Activated T-cell treated with anti-CD3 and anti-CD28 coated beads for 1 hour (primary cell): ENCODE results near the gene FRMD1.

ENCODE experiments used
- DNase-seq: peaks from one replicate; pipeline ENCODE4 v3.0.0-alpha.2; 2020; ENCODE audit warnings: low read depth

Gene FRMD1

DNA sequence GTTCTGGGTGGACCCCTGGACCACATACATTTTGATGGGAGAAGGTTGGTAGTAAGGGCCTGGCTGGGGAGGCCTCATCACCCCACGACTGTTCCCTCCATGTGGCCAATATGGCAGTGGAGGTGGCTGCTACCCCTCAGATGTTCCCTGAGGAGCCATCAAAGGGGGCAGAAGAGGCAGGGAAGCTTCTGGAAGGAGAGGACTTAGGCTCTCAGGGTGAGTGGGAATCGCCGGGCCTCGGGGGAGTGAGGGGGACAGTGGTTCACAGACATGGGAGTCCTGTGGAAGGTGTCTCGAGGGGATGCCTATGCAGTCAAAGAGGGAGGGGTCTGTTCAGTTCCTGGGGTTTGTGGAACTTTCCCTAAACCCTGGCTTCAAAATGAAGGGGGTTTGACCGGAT, 32.9 kb upstream of the FRMD1 start:
- no peak for DNase-seq

DNA sequence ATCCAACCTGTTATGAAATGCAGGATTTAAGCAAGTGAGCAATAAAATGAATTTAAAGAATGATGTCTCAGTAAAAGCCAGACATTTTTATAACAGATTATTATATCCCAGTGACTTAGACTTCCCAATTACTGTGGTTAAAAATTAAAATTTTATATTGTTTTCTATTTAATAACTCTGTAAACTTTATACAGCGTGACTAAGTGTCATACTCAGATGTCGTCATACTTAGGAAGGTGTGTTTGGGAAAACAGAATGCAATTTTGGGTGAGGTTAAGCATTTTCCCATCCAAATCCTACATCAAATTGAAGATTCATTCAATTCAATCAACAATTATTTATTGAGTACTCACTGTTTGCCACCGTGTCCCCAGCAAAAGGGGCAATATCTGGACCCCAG, 31.4 kb upstream of the FRMD1 start:
- no peak for DNase-seq

DNA sequence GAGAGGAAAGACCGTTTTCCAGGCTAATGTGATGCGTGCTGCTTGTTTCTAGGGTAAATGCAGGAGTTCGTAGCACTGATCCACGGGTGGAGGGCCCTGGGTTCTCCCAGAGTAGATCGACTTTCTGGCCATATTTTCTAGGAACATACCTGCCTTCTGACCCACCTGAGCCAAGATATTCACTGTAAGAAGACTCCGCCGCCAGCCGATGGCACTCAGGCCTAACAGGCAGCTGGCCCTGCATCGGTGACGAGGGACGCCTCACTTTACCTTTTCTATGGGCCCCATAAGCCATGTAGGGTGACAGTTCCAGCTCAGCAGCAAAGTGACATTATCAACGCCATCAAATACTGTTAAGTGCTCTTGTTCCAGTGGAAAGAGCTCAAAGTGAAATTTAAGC, 30.2 kb upstream of the FRMD1 start:
- no peak for DNase-seq

DNA sequence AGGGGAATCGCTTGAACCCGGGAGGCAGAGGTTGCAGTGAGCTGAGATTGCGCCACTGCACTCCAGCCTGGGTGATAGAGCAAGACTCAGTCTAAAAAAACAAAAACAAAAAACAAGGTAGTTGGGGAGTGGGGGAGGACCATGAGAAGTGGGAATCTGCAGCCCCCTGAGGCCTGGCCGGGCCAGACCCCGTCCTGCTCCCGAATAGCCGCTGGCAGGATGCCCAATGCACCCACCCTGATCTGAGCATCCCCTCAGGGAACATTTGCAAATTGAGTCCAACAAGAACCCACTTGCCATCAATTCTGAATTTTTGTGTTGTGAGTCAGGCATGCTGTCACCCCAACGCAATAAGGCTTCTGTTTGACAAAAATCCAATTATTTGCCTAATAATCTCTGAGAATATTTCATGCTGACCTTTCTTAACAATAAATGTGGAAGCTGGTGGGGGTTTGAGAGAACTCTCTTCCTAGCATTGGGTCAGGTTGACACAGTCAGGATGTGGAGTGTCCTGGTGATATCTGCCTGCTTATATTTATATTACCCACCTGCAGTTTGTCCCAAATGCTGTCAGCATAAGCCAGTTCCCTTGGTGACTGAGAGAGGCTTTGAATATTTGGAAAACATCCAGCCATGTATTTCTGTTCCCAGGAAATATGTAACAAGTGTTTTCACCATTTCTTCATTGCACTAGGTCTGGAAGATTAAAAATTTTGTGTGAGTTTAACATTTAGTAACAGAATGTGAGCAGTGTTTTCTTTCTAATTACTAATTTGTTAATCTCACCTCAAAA, 28.4 kb upstream of the FRMD1 start:
- DNase-seq = no peak

DNA sequence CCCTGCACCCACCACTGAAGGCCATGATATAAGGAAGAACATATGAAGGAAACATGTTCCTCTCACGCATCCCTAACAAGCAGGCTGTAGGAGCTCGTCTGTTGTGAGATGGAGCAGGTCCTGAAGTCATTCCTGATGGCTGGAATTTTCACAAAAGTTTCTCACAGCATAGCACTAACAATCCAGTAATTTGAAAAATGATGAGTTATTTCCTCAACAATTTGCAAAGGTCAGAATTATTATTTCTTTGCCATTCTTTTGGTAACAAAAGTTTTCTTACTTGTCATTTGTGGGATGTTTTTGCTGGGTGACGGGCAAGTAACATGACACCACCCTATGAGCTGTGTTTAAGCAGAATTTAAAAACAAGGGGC, 27.6 kb upstream of the FRMD1 start:
- DNase-seq = no peak

DNA sequence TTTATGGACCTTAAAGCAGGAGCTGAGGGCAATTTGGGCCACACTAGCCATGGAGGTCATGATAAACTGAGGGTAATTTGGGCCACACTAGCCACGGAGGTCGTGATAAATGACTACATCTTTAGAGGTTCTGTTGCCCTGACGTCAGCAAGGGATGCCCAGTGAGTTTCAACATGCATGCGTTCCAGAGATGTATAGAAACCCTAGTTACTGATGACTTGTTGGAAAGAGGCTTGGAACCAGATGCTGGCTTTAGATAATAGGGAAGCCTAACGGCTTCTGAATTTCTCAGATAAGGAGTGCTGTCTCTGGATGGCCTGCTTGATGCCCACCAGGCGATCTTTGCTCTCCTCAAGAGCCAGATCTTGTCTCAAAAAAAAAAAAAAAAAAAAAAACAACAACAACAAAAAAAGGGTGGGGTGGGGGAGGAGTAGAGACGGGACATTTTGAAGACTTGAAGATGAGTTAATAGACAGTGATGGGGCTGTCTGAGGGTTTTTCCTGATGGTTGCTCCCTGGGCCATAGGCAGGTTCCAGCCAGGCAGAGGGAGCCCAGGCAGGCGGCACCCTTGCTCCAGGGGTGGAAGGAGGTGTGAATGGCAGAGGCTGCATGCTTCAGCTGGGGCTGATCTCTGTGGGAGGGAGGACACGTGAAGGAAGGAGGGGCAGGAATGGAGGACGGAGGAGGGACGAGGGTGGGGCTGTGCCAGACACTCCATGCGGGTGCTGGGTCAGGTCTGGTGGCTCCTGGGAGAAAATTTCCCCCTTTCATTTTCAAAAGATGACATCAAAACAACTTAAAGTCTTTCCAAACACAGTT, 27.0 kb upstream of the FRMD1 start:
- DNase-seq = no peak

DNA sequence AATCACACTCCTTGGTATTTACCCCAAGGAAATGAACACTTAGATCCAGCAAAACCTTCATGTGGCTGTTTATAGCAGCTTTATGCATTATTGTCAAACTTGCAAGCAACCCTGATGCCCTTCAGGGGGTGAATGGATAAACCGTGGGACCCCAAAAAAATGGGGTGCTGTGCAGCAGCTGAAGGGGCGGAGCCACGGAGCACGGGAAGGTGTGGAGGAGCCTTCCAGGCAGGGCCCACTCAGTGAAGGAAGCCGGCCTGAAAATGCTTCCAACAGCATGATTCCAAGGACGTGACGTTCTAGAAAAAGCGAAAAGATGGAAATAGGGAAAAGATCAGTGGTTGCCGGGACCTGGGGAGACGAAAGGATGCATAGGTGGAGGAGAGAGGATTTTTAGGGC, 25.6 kb upstream of the FRMD1 start:
- DNase-seq = no peak

DNA sequence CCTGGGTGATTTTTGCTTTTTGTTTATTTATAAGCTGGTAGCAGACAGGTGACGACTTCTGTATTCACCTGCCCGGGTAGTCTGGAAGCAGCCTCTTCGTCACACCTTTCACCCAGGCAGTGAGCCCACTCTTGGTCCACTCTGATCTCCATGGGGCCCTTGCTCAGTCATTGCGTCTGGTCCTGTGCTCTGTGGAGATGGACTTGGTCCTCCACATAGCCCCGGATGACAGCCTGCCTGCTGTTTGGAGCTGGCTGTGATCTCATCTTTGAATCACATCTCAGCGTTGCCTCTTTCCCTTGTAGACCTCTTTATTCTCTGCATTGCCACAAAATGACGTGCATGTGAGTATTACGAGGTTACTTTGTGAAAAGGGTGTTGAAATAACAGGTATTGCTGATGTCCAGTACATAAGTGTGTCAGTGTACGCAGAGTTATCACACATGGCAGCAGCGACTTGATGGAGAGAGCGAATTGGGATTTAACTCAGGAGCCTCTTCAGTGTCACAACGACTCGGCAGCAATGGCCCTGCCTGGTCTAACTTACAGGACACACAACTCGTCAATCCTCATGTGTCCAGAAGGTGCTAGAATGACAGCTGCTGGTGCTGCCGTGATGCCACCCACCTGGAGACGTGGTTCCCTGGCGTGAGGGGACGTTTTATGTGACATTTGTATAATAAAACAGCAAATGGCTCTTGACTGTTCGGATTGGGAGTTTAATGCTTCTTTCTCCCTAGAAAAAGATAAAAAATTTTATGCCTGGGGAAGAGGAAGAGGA, 24.2 kb upstream of the FRMD1 start:
- DNase-seq = no peak

DNA sequence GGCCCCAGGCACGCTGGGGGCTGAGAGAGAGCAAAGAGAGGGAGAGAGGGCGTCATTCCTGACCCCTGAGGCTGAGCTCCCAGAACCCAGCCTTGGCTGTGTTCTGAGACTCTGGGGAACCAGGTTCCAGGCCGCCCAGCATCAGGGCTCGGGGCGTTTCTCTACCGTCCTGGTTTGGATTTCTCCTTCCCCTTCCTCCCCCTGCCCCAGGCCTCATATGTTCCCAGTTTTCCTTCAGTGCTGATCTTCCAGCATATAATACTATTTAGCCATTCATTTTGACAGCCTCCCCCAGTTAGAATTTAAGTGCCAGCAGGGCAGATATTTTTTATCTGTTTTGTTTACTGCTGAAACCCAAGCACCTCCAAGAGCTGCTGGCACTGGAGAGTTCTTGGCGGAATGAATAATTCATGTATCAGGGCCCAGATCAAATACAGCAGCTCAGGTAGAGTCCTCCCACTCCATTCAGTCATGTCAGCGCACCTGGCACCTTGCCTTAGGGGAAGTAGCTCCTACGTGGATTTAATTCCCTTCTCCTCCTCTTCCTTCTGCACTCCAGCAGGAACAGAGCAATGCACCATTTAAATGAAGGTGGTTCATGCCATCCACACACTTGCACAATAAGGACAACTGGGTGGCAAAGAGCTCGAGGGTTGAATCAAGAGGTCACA, 23.4 kb upstream of the FRMD1 start:
- no peak for DNase-seq

DNA sequence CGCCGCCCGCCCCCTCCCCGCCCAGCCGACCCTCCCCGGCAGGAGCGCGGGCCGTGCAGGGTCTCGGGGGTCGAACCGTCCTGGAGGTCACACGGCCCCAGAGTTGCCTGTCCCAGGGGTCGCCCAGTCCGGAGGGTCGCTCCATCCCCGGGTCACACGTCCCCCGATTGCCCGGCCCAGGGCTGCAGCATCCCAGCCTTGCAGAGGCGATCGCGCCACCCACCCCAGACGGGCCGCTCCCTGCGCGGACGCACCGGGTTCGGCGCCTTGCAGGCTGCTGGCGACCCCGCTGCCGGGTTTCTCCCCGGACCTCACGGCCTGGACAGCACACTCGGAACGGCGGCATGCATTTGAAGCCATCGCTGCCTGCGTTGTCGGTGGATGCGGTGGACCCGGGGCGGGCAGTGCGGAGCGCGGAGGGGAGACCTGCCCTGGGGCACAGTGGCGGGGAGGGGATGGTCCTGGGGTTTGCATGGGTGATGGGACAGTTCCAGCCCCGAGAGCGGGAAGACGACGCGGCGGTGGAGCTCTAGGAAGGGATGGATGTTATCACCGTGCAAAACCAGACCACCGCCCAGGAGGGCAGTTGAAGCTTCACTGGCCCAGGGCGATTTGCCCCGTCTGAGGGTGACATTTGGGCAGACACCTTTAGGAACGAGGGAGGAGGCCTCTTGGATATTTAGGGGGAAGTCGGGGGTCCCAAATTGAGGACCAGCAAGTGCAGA, 22.7 kb upstream of the FRMD1 start:
- no peak for DNase-seq

DNA sequence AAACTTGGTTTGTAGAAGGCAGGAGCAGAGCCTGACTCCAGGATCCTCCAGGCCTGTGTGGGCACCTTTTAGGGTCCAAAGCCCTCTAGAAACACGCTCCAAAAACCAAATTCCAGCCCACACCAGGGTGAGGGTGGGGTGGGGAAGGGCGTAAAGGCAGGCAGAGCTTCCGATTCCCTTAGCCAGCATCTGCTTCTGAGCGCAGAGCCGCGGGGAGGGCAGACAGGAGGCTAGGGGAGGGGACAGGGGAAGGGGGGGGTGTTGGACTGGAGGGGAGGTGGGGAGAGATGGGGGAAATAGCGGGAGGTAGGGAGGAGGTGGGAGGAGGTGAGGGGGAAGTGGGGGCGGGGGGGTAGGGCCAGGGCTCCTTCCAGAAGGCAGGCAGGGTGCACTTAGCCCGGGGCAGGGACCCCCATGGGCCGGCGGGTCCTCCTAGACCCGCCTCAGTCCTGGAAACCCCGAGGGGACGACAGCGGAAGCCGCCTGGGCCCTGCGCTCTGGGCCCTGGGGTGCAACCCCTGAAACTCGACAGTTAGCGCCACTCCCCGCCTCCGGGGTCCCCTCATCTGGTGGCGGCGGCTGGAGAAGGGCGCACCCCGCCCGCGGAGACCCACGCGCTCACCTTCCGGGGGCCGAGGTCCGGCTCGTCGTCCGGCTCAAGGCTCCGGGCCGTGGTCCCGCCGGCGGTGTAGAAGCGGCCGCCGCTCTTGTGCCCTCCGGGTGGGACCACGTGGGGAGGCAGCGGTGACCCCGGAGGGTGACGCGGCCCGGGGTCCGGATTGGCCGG, 22.0 kb upstream of the FRMD1 start:
- no peak for DNase-seq

DNA sequence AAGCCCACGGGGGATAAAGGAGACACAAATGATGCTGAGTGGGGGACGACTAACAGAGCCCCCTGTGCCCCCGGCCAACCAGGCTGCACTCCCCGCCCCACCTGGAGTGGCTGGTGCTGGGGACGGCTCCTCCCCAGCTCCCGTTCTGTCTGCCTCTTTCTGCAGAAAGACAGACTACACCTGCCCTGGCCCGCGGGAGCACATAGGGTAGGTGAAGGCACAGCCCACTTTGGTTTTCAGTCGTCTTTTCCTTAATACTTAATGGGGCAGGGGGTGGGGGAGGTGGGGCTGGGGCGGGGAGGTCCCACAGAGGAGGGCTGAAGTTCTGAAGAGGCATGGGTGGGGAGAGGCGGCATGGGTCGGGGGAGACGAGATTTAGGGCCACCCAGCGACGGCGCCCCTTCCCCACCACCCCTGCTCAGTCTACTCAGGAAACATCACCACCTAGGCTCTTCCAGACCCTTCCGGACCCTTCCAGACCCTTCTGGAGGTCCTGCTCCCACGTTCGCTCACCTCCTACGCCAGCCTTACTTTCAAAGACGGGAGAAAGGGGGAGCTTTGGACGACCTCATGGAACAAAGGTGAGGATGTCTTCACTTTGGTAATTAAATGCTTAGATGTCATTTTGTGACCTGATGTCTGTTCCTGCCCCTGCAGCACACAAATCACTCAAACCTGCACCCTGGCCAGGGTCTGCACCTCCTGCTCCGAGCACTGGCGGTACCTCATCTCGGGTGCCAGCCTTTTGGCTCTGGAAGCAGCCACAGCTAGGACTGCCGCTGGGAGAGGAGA, 21.2 kb upstream of the FRMD1 start:
- no peak for DNase-seq

DNA sequence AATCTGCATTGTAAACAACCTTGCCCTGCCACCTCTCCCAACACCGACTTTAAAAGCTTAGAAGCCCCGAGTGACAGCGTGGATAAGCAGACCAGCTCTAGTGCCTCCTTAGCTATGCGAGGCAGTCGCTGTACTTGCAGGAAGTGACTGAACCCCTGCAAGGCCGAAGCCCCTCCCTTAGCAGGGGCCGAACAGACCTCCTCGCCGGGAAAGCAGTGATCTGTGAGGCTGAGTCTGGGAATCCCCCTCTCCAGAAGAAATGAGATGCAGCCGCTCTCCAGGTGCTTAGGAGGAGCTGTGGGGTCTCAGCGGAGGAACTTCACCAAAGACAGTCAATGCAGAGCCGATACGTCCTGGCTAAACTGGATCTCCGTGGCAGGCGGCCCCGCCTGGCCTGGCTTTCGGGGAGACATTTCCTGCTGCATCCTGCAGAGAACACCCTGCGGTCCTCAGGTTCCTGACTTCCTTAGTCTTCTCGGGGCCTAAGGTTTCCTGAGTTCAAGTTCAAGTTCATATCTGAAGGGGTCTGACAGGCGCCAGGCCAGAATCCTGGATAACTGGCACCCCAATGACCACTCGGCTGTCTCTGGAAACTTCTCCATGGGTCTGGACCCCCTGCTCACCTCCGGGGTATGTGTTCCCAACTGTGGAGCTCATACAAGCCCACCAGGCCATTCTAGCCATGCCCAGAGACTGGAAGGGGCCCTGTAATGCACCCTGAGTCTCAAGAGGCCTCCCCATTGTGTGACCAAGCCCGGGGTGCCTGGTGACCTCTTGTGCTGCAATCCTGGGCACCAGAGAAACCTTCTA, 20.4 kb upstream of the FRMD1 start:
- DNase-seq = no peak

DNA sequence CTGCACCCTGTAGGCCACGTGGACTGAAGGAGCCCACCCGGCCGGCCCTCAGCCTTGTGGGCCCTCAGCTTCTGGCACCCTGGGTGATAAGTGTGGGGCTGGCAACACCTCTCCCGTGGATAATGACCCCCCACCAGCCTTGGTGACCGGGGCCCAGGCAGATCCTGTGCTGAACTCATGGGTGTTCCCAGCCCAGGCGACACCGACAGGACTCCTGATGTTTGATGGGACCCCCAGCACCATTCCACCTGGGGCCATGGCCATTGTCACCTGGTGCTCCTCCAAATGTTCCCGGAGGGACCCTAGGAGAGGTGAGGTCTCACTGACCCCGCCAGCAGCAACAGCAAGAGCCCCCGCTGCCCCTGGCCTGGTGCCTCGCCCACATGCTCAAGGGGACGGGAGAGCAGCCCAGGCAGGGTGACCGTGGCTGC, 19.4 kb upstream of the FRMD1 start:
- no peak for DNase-seq

DNA sequence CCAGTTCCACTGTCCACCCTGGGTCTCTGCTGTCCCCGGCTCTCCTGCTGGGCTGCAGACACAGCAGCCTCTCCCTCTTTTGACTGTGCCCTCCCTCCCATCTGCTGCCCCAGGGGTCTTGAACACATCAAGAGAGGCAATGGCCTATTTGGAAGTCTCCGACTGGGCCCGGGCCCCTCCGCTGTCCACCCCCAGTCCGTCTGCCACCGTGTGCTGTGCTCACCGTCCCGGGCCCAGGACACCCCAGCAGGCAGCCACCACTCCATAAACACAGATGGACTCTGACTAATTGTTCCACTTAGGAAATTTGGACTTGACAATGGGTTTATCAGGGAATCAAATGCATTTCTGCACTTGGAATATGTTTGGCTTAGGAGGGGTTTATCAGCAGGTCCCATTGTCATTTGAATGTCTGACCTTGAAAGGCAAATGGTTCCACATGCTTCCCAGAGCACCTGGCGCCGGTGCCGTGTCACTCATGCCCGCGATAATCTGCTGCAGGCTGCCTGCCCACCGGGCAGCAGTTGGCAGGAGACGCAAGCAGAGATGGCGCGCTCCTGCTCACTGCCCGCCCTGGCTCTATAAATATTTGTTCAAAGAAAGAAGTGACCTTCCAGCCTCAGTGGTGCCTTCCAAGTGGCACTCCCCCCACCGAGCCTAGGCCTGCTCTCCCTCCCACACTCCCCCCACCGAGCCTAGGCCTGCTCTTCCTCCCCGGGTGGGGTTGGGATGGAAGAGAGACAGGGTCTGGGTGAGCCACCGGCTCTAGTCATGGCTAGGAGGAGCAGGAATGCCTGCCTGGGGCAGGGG, 18.8 kb upstream of the FRMD1 start:
- DNase-seq = no peak

DNA sequence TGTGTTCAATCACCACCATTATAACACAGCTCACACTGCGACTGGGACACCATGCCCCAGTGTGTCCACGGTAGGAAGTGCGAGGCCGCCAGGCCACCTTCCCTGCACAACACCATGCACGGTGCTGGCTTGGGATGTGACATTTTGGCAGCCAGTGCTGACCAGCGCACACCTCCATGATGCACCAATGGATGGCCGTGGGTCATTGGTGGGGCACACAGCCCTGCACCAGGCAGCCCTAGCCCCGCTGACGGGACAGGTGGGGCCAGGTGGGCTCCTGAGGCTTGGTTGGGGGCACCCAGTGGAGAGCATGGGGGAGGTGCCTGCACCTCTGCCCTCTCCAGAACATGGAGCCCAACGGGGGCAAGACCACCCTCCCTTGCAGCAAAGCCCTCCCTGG, 18.2 kb upstream of the FRMD1 start:
- no peak for DNase-seq

DNA sequence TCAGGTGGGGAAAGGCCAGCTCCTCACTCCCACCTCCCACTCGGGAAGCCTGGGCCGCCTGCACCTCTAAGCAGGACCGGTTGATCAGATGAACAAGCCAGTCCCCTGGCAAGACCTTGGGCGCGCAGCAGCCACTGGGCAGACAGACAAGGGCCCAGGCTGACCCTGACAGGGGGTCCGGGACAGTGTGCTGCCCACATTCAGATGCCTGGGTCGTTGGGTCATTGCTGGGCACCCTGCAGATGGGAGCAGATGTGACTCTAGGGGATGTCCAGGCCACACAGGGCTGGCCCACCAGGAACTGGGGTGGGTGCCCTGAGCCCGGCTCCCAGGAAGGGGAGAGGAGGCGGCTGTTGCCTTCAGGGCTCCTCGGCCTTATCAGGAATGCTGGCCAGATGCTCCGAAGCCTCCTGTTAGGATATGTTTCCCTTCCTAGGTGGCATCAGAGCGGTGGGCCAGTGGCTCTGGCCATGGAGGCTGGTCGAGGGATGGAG, 17.3 kb upstream of the FRMD1 start:
- no peak for DNase-seq

DNA sequence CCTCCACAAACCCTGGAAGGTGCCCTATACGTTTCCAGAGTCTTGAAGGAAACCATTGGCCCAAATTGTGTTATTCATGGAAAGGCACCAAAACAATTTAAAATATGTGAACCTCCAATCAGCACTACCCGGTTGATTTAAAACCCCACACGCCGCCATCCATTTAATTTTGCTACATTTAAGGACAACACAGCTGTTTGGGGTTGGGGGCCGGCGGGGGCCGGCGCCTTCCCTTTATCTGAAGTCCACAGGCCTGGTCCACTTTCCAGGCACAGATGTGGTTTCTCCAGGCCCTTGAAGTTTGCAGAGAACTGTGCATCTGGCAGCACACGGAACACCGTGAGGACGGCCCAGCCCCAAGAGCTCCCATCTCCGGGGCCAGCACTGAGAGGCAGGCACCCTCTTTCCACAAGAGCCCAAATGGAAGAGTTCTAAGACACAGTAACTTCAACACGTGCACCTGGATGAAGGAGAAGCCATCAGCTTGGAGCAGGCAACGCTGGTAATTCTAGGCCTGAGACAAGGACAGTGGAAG, 16.8 kb upstream of the FRMD1 start:
- DNase-seq = no peak
